Prostate gland (tissue), 2 donors: Measurements from ENCODE around the gene DEAF1.

Experiments
- CTCF ChIP-seq, 4 experiments: fragments of 200-600 bp in 2 of 4; fragments of 450-650 bp in 2 of 4; sonication (generic) in 2 of 4; IDR thresholded peaks; 1 replicate in 3 of 4; 2 replicates in 1 of 4; pipeline ENCODE4 v1.5.1; 2016 to 2019; ENCODE audit warnings: antibody characterized with exemption in 4 of 4, mild to moderate bottlenecking in 2 of 4, moderate library complexity in 2 of 4
- POLR2AphosphoS5 ChIP-seq: sonication (generic); formaldehyde crosslinking; IDR thresholded peaks from one replicate; pipeline ENCODE4 v1.6.1; 2017; ENCODE audit warnings: antibody characterized with exemption

- TF ChIP-seq CTCF (IDR thresholded peaks at IDR 0.05), result no peak
- TF ChIP-seq POLR2AphosphoS5, result no peak
Observed at GRCh38 chr11:655036-655726, 39.8 kb downstream of the DEAF1 start.
